HG03378 (cell line): ENCODE measurements around the gene INTS6L.
"Not testable (repeated sequence)": the region's sequence is repeated elsewhere in the genome, so short reads cannot be mapped to it uniquely, and the experiment has no call there.

Experiments
- ATAC-seq: cut with Tn5 transposase; IDR thresholded peaks from one replicate; pipeline ENCODE4 v1.9.1; 2021; ENCODE audit warnings: mild to moderate bottlenecking, moderate library complexity; ENCODE audit not compliant: unreplicated experiment

Gene INTS6L

DNA sequence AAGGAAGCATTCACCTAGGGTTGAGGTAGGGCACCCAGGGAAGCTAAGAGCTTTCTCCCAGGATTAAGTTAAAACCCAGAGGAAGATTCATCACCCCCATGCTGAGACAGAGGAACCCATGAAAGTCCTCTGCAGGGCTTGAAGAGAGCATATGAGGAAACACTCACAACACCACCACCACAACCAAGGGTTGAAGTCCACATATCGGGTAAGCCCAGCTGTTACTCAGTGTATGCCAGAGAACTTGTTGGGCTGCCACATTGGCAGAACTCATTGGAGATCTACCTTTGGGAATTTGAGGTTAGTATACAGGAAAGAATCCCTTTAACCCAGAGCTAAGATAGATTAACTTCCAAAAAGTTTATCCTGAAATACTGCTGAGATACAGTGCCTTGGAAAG lies 75.1 kb downstream of the INTS6L start:
- no peak for ATAC-seq

DNA sequence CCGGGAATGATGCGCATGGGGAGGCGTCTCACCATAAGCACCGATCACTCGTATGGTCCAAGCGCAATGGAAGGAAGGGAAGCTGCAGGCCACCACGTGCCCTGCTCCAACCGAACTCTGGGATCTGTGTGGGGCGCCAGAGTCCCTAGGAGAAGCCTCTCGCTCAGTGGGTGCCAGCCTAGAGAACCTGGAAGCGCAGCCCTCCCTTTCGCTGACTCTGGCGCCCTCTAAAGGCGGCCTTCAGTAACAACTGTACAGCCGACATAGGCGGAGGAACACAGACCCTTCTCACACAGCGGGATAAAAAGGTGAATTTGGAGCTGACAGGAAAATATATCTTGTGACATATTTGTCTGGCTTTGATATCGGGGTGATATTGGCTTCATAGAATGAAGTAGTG lies 76.0 kb downstream of the INTS6L start:
- ATAC-seq: no peak

DNA sequence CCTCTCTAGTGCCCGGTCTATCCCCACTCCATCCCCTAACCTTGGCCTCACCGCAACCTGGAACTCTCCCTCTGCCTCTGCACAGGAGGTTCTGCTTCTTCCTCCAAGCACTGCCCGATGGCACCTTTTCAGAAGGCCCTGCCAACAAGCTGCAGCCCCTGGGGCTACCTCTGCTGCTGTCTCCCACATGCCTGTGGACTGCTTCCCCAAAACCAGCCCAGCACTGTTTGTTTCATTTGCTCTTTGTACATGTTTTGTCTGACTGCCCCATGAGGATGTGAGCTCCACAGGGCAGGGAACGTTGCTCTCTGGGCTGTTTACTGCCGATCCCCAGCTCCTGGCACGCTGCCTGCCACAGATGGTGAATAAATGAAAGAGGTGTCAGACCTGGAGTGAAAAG lies 85.4 kb downstream of the INTS6L start:
- no peak for ATAC-seq

DNA sequence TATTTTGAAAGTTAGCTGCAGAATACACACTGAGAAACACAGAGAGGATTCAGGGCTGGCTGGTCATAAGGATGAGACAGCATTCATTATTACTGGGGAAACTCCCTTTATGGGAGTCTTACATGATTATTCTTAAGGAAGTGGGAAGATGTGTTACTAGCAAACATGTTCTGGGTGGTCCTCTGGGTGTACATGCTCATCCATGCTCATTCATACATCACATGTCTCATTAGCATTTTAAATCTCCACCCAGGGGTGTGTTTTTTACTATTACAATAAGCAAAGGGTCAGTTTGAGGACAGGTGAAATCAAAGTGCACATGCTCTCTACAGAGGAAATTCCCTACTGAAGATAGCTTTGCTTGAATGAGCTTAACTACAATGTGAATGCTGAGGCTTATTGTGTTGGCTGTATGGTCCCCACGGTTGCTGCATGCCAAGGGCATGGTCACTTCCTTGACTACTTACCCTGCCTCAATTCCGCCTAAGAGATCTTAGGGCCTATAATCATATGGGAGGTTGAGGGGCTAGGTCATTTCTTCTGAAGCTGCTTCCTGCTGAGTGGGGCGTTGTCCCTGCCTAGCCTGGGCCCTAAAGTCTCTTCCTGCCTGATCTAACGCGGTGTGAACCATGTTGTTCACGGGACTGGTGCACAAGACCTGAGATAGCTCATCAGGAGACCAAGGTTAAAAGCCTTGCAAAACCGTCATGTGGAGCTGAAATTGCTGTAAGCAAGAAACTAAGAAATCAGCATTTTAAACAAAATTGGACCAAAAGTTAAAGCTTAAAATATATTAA lies 104.1 kb downstream of the INTS6L start:
- ATAC-seq: not testable (repeated sequence)

DNA sequence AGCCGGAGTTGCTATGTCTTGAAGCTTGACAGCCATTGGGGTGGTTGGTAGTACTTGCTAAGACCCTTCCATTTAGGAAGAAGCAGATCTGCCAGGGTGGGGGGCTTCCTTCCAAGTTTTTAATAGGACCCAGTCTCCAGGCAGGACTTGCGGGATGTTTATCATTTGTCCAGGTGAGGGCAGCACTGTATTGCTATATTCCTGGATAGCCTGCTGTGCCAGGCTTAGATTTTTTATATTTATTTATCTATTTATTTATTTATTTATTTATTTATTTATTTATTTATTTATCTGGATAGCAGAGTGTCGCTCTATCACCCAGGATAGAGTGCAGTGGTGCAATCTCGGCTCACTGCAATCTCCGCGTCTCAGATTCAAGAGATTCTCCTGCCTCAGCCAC lies 105.5 kb downstream of the INTS6L start:
- ATAC-seq: no peak

DNA sequence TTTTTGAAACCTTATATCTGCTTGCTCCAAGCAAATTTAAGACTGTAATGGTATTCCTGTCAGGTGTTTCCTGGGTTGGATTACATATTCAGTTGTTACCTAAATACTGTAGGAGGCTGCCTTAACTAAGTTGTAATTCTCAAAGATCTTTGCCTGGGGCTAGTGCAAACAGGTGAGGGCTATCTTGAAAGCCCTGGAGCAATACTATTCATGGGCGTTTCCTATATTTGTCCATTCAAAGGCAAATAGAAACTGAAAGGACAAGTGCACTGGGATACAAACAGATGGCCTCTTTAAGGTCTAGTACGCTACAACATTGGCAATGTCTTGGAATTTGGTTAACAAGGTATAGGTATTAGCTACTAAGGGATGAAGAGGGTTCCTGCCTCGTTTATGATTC lies 108.9 kb downstream of the INTS6L start:
- ATAC-seq: no peak
